Liver (tissue), 2 donors: ENCODE data around the gene TRIAP1.

ENCODE experiments used
- TAF1 ChIP-seq: conservative IDR thresholded peaks from 2 replicates; pipeline ENCODE4 v1.6.1; 2016; ENCODE audit warnings: antibody characterized with exemption, mild to moderate bottlenecking
- YY1 ChIP-seq: IDR thresholded peaks from 2 replicates; pipeline ENCODE4 v1.6.1; 2016; ENCODE audit warnings: antibody characterized with exemption, mild to moderate bottlenecking
- TF ChIP-seq, protein P1 (sequence below): IDR thresholded peaks from 2 replicates; pipeline ENCODE4 v1.6.1; 2016; ENCODE audit warnings: antibody characterized with exemption
- donor health status: healthy.

DNA sequence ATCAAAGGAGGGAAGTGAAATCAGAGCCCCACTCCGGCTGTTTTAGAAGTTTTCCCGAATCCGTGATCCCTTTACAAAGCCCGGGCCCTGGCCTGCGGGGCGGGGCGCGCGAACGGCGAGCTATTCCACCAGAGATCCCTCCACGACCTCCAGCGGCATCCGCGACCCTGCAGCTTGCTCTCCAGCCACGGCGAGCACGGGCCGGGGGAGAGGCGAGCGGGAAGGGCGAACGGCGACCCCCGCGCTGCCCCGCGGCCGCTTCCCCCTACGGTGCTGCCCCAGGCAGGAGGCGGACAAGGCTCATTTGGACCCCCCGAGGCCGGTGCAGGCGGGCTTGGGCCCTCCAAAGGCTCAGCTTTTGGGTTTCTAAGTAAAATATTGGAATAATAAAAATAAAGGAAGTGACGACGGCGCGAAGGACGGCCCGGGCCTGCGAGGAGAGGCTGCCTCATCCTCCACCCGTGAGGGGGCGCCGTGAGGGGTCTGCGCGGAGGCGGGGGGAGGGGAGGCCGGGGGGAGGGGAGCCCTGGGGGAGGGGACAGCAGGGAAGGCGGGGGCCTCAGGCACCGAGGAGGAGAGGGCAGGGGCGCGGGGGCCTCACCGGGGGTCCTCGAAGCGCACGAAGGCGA lies 22.8 kb upstream of the TRIAP1 start:
- TF ChIP-seq YY1, result no peak
- no peak for TF ChIP-seq TAF1
- TF ChIP-seq, protein P1, sequence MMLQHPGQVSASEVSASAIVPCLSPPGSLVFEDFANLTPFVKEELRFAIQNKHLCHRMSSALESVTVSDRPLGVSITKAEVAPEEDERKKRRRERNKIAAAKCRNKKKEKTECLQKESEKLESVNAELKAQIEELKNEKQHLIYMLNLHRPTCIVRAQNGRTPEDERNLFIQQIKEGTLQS, result no peak
